Left ventricle myocardium superior (tissue), 1 donor: Measurements from ENCODE around the gene CRTC2. TPM values are rescaled to one million over a fixed set of nuclear protein-coding genes. Genes with fewer than 3 reads are reported as not detected.
A peak's percentile ranks its signal among the peaks of the same experiment; 100 is the strongest.

Experiments used
- ATAC-seq: fragments of 200-7000 bp; cut with Tn5 transposase; one replicate; pipeline ENCODE4 v1.9.1; 2020; ENCODE audit warnings: mild to moderate bottlenecking, moderate library complexity
- DNase-seq: peaks from one replicate; pipeline ENCODE4 v3.0.0-alpha.2; 2020
- intact Hi-C: fragments of 100-400 bp; cut with micrococcal nuclease; formaldehyde crosslinking; loops from one replicate; pipeline ENCODE4 v1.11.0; 2022
- total RNA-seq: library from RNA; stranded (reverse); fragmentation: NEBNext Ultra II Directional; extraction: Animal tissue kit (Norgen Biotek cat#: 25700); gene quantifications from one replicate; pipeline ENCODE4 v1.2.1, GENCODE V29; 2021
- donor health status: DM: no; HTN: yes; CAD: no; lungs with severe emphysema.

CRTC2 gene
- total RNA-seq, 1 donor from 2014 or later, result 21.2 TPM

DNA sequence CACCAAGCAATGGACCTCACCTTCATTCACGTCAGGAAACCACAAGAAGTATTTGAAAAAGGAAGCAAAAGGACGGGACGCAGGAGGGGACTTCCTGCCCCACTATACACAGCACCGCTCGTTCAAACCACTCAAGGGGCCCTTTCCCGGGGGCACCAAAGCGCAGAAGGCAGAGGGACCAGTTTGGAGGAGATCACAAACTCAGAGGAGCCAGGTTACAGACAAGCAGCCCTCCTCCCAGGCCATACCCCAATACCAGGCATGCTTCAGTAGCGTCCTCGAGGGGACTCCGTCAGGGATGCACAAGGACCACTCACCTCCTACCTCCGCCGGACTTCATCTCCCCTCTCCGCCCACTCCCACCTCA is 685 bp downstream of the CRTC2 start:
- intact Hi-C loops, result no loop called here
- DNase-seq (no peak), ATAC-seq (peak; percentile 1)

GRCh38 chr1:153956997-153957715 is 1.3 kb downstream of the CRTC2 start:
- no peak for DNase-seq
- no peak for ATAC-seq
- intact Hi-C loops, result no loop called here

- DNase-seq (no peak), ATAC-seq (no peak)
- intact Hi-C loops, result no loop called here
Observed at GRCh38 chr1:153954826-153955225, 3.6 kb downstream of the CRTC2 start.

- intact Hi-C loops, result no loop called here
- no peak for ATAC-seq
- DNase-seq, result no peak
Observed at GRCh38 chr1:153953859-153954365, 4.5 kb downstream of the CRTC2 start.

DNA sequence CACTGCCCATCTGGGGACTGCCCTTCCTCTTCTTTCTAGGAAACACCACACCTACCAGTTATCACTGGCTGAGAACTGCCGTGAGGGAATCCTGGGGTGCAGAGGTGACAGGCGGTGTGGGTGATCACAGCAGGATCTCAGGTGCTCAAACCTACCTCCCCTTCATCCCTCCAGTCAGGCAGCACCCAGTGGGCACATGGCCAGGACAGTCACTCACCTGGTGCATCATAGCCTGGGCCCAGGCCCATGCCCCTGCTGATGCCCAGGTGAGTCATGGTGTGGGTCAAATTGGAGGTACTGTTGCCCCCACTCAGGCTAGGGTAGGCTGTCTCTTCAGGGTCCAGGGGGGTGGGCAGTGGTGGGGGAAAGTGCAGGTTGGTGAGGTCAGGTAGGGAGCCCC is 6.6 kb downstream of the CRTC2 start:
- DNase-seq (peak; percentile 26), ATAC-seq (no peak)
- intact Hi-C loops, result no loop called here

- DNase-seq (peak; percentile 10), ATAC-seq (no peak)
- intact Hi-C loops, result no loop called here
Observed at GRCh38 chr1:153951183-153951582, 7.2 kb downstream of the CRTC2 start.

DNA sequence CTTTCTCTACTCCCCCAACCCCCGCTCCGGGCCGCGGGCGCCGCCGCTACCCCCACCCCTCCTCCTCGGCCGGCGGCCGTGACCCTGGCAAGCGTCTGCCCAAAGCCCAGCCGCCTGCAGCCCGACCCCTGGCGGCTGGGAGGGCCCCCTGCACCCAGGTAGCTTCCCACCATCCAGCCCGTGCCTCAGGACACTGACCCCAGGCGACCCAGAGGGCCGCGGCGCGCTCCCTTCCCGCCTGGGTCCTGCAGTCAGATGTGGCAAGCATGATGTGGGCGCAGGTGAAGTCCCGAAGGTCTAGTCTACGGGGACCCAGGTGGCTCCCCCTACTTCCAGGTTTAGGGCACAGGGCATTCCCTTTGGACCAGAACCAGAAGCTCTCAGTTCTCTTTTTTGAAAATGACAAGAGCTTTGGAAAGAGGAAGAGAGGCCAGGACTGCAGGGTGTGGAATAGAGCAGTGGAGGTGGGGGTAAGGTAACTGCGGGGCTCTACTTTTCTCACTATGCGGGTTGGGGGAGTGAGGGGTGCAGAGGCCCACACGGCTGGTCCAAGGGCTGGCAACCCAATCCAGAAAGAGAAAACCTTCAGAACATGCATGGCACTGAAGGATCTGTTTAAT is 11.7 kb downstream of the CRTC2 start, which contains the start of gene DENND4B:
DENND4B (minus strand) TSS at position 97 of the 620 bp plus-strand sequence. CDS start 2,344 bp downstream, outside the sequence.
- peak; percentile 91 for DNase-seq
- ATAC-seq, result peak; percentile 78
- intact Hi-C loops, result no loop called here

DNA sequence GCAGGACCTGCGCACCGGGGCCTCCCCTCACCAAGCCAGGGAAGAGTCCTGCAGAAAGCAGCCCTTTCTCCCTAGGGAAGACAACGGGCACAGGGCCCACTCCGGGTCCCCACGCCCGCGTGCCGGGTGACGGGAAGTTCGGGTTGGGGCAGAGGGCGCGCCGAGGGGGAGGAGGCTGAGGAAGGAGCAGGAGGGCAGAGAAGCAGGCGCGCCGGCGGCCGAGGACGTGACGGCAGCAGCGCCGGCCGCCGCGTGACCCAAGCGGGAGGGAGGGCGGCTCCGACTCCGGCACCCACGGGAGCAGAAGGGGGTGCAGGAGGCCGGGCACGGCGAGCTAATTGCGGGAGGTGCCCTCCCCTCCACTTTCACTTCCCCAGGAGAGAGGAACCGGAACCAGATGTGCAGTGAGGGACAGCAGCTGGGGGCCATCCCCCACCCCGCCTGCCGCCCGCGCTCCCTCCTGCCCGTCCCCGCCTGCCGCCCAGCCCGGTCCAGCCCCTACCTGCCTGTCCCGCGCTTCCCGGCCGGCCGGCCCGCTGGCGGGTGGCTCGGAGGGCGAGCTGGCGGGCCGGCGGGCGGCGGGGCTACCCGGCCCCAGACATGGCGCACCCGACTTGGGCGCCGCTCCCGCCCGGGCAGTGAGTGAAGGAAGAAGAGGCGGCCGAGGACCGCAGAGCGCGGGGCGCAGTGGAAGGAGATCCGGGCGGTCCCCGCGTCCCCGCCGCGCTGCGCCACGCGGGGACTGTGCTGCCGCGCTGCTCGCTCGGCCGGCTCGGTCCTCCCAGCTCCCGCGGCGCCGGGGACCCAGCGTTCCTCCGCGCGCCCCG is 12.4 kb downstream of the CRTC2 start:
- ATAC-seq (peak; percentile 84), DNase-seq (peak; percentile 94)
- intact Hi-C loops, result no loop called here

DNA sequence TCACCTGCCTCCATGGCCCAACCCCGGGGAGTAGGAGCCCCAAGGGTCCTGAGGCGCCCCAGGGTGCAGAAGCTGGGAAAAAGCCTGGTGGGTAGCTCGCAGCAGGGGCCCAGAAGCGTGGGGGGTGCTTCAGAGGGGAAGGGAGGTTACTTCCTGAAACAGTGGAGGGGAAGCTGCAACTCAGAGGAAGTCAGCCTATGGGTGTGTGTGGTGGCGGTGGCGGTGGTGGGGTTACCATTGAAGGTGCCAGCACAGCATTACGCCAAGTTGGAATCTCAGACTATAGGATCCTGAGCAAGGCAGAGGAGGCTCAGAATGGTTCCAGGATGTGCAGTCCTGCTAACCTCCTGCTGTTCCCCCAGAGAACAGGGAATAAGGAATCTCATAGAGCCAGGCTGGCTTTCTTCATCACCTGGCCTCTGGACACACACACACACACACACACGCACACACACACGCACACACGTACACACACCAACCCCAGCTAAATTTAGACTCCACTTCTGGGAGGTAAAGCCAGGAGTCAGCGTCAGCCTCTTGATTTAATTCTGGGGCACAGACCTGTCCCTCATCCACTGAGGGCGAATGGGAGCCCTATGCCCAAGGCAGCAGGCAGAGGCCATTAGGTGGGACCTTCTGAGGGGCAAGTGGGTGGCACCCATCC is 13.1 kb downstream of the CRTC2 start:
- intact Hi-C loops, result no loop called here
- peak; percentile 81 for DNase-seq
- ATAC-seq, result peak; percentile 70

GRCh38 chr1:153944827-153945117 is 13.6 kb downstream of the CRTC2 start:
- no peak for DNase-seq
- ATAC-seq, result no peak
- intact Hi-C loops, result no loop called here

DNA sequence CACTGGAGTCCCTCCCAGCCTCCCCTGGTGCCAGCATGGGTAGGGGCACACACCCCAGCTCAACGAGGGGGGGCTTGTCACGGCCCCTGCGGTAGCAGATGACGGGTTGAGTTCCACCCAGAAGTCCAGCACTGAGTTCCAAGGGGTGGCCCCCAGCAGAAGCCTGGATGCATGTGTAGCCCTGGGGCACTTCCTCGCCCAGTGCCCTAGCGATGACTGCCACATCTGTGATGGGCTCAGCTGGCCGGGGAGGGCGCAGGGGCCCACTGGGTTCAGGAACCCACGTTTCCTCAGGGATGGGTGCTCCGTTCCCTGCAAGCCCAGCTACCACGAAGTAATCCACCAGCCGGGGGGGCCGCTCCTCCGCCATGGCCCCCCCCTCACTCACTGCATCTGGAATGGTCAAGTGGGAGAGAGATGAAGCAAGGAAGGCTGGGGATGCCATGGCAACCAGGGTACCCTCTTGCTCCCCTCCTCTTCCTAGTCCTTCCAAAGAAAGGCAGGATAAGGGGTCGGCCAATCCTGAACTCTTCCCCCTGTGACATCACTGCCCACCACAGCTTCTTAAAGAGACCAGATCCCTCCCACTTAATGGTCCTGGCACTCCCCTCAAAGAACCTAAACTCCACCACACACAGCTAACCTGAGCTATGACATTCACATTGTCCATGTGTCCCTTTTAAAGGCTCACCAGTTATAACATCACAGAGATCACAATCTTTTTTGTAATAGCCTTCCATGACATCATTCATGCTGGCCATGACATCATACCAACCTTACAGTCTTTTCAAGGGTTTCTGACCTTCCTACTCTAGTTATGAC is 14.2 kb downstream of the CRTC2 start:
- intact Hi-C loops, result no loop called here
- DNase-seq (peak; percentile 35), ATAC-seq (no peak)

DNA sequence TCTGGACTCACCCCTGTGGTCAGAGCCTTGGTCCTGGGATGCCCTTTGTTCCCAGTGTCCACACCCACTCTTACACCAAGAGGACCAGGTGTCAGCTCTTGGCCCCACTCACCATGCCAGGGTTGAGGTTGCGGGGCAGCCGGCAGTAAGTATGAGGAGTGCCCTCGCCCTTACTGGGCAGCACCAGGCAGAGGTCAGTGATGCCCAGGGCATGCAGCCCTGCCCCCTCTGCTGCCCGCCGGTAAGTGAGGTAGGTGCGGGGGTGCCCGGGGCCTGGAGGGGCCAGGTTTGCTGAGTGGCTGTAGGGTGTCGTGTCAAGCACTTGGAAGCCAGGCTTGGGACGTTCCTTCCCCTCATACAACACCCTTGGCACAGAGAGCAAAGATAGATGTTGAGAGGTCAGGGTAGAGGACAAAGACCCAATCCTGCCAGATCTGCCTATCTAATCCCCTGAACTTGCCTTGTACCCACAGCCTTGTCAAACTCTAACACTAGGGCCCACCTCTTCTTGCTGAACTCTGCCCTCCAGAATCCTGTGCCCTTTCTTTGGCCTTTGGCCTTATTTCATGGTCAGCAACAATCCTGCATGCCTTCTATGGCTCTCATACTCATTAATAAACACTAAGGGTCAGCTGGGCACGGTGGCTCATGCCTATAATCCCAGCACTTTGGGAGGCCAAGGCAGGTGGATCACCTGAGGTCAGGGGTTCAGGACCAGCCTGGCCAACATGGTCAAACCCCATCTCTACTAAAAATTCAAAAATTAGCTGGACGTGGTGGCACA is 15.5 kb downstream of the CRTC2 start:
- no peak for DNase-seq
- intact Hi-C loops, result no loop called here

GRCh38 chr1:153941826-153942725 is 16.3 kb downstream of the CRTC2 start:
- ATAC-seq, result no peak
- intact Hi-C loops, result no loop called here
- DNase-seq, result peak; percentile 22

More for the DNA sequence above, 15.5 kb downstream of the CRTC2 start:
- ATAC-seq, result no peak

- intact Hi-C loops, result no loop called here
- ATAC-seq (no peak), DNase-seq (no peak)
Observed at GRCh38 chr1:153940756-153941155, 17.7 kb downstream of the CRTC2 start.

DNA sequence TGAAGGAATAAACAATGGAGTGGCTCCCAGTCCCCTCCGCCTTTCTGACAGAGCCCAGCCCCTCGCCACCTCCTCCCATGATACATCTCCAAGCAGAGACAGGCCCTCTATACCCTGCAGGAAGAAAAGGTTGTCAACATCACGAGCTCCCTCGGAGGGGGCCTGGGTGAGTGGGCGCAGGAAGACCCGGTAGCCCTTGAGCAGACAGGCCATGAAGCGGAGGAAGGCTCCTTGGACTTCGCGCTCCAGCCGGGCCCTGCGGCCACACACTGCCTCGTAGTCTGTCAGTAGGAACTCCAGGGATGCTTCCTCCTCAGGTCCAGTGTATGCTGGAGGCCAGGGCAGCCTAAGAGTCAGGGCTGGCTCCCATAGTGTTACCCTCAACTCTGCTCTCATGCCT is 18.9 kb downstream of the CRTC2 start:
- intact Hi-C loops, result no loop called here
- DNase-seq (no peak), ATAC-seq (no peak)

GRCh38 chr1:153938996-153939395 is 19.4 kb downstream of the CRTC2 start:
- intact Hi-C loops, result no loop called here
- DNase-seq (no peak), ATAC-seq (no peak)

- intact Hi-C loops, result no loop called here
- DNase-seq (no peak), ATAC-seq (no peak)
Observed at GRCh38 chr1:153937331-153937730, 21.1 kb downstream of the CRTC2 start.
